ENCODE data around the gene COL4A1.

GRCh38 chr13:110173247-110173818 is 133.6 kb downstream of the COL4A1 start:
- TF ChIP-seq CTCF (conservative IDR thresholded peaks at IDR 0.05; ENCODE audit: low read length) (no peak), EZH2phosphoT487 (IDR thresholded peaks at IDR 0.05; ENCODE audit: borderline replicate concordance) (no peak)

Measured in Loucy (cell line).